Ishikawa (cell line): ENCODE results near the gene RPTOR.

Experiments
- CEBPB ChIP-seq: IDR thresholded peaks from 2 replicates; pipeline ENCODE4 v1.6.1; 2012
- CREB1 ChIP-seq: IDR thresholded peaks from 2 replicates; pipeline ENCODE4 v1.6.1; 2012; ENCODE audit warnings: low read depth
- EGR1 ChIP-seq: IDR thresholded peaks from 2 replicates; pipeline ENCODE4 v1.6.1; 2012
- EP300 ChIP-seq: IDR thresholded peaks from 2 replicates; pipeline ENCODE4 v1.6.1; 2012; ENCODE audit warnings: borderline replicate concordance
- FOXM1 ChIP-seq: IDR thresholded peaks from 2 replicates; pipeline ENCODE4 v1.6.1; 2012; ENCODE audit warnings: low read depth, borderline replicate concordance
- MAX ChIP-seq: IDR thresholded peaks from 2 replicates; pipeline ENCODE4 v1.6.1; 2012
- NFIC ChIP-seq: IDR thresholded peaks from 2 replicates; pipeline ENCODE4 v1.6.1; 2012
- RAD21 ChIP-seq: IDR thresholded peaks from 2 replicates; pipeline ENCODE4 v1.6.1; 2012; ENCODE audit warnings: low read depth
- REST ChIP-seq: IDR thresholded peaks from 2 replicates; pipeline ENCODE4 v1.6.1; 2012; ENCODE audit warnings: low read depth, mild to moderate bottlenecking
- TAF1 ChIP-seq: IDR thresholded peaks from 2 replicates; pipeline ENCODE4 v1.6.1; 2012; ENCODE audit warnings: low read depth, mild to moderate bottlenecking
- TCF12 ChIP-seq: IDR thresholded peaks from 2 replicates; pipeline ENCODE4 v1.6.1; 2012; ENCODE audit warnings: low read depth
- TEAD4 ChIP-seq: IDR thresholded peaks from 2 replicates; pipeline ENCODE4 v1.6.1; 2012
- USF1 ChIP-seq: IDR thresholded peaks from 2 replicates; pipeline ENCODE4 v1.6.1; 2012
- YY1 ChIP-seq: IDR thresholded peaks from 2 replicates; pipeline ENCODE4 v1.6.1; 2012; ENCODE audit warnings: low read depth
- ZBTB7A ChIP-seq: IDR thresholded peaks from 2 replicates; pipeline ENCODE4 v1.6.1; 2012; ENCODE audit warnings: low read depth

RPTOR gene

GRCh38 chr17:80604009-80604669 is 59.5 kb downstream of the RPTOR start:
- TF ChIP-seq MAX (no peak), TAF1 (no peak), CEBPB (no peak), EGR1 (no peak), CREB1 (no peak), YY1 (no peak), EP300 (no peak), NFIC (no peak), ZBTB7A (no peak), USF1 (no peak), REST (no peak), TEAD4 (no peak)

GRCh38 chr17:80604670-80605010 is 60.0 kb downstream of the RPTOR start:
- TF ChIP-seq EGR1 (no peak), CREB1 (no peak), FOXM1 (no peak), EP300 (no peak), MAX (no peak), NFIC (no peak), REST (no peak), YY1 (no peak), CEBPB (no peak), TAF1 (no peak), TEAD4 (no peak), TCF12 (no peak)

- TF ChIP-seq USF1 (no peak), CEBPB (no peak), REST (no peak), EP300 (no peak), TAF1 (no peak), EGR1 (no peak), TEAD4 (no peak), ZBTB7A (no peak), NFIC (no peak), FOXM1 (no peak), CREB1 (no peak), YY1 (no peak), MAX (no peak), TCF12 (no peak)
These were observed 60.9 kb downstream of the RPTOR start for GRCh38 chr17:80605326-80606066.

GRCh38 chr17:80608326-80608725 is 63.7 kb downstream of the RPTOR start:
- TF ChIP-seq EP300 (no peak), EGR1 (no peak), RAD21 (no peak), TEAD4 (no peak), YY1 (no peak), TCF12 (no peak), FOXM1 (no peak), REST (no peak)
